Activated CD8-positive, alpha-beta memory T cell treated with anti-CD3 and anti-CD28 coated beads for 36 hours (primary cell): ENCODE results near the gene MEI1. TPM values are rescaled to one million over a fixed set of nuclear protein-coding genes. Genes with fewer than 3 reads are reported as not detected.
"Not testable (repeated sequence)": the region's sequence is repeated elsewhere in the genome, so short reads cannot be mapped to it uniquely, and the experiment has no call there.

Source experiments
- CTCF ChIA-PET: fragments of 350-600 bp; sonication (Branson Sonifier 250); formaldehyde crosslinking; loops from one replicate; lab custom pipeline; 2021; ENCODE audit warnings: antibody characterized with exemption; lab: Charles Lee
- POLR2A ChIA-PET: fragments of 350-600 bp; sonication (Branson Sonifier 250); formaldehyde crosslinking; loops from one replicate; lab custom pipeline; 2021; ENCODE audit warnings: antibody characterized with exemption; lab: Charles Lee
- total RNA-seq, 2 experiments: library from RNA; stranded (reverse); gene quantifications; one replicate each; pipeline ENCODE4 v1.2.3, GENCODE V29; 2021

Gene MEI1
- total RNA-seq = 10 to 100 TPM; 24.0 to 31.1 TPM

GRCh38 chr22:41699264-41700107, at the start of gene MEI1:
TSS of gene MEI1 (plus strand) at chr22:41699503. CDS start at chr22:41699539, 36 bp downstream.
- ChIA-PET CTCF (interaction anchor here (0.8 to 1.8 kb wide), 6 partner anchors 10 to 101 kb away, joined by 3 to 5 read pairs (median 4); partner anchors contain the start of genes CCDC134 and SNU13), POLR2A (interaction anchor here (0.7 to 3.2 kb wide), 2 partner anchors 100 to 164 kb away, joined by 9 to 17 read pairs; partner anchors contain the start of gene CCDC134)

GRCh38 chr22:41650229-41650628, 49.1 kb upstream of the MEI1 start:
- ChIA-PET POLR2A (no interaction called here), CTCF (interaction anchor here (4.0 kb wide), 1 partner anchor 16 kb away, joined by 14 read pairs; no protein-coding TSS in a partner anchor)

- ChIA-PET POLR2A (interaction anchor here (0.6 kb wide), 1 partner anchor 31 kb away, joined by 4 read pairs; no protein-coding TSS in a partner anchor), CTCF (interaction anchor here (0.6 to 4.0 kb wide), 2 partner anchors 16 to 47 kb away, joined by 3 to 14 read pairs; no protein-coding TSS in a partner anchor)
Measured at GRCh38 chr22:41650821-41651220, 48.5 kb upstream of the MEI1 start.

- ChIA-PET CTCF (interaction anchor here (1.6 kb wide), 1 partner anchor 12 kb away, joined by 10 read pairs; no protein-coding TSS in a partner anchor), POLR2A (interaction anchor here (0.5 kb wide), 1 partner anchor 84 kb away, joined by 4 read pairs; no protein-coding TSS in a partner anchor)
Measured at GRCh38 chr22:41654322-41654721, 45.0 kb upstream of the MEI1 start.

DNA sequence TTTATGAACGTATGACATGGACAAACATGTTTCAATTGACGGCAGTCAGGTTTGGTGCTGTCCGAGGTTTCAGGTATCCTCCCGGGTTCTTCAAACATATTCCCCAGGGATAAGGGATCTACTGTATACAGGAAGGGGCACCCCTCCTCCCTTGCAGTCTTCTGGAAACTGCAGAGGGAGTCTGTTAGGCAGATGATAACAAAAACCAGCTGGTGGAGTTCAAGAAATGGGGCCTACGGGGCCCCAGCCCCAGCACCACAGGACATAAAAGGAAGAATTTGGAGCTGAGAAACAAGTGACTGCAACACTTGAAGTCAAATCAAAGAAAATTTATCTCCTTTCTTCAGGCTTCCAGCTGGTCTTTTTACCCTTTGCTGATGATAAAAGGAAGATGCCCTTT, 42.7 kb upstream of the MEI1 start:
- ChIA-PET POLR2A (no interaction called here), CTCF (interaction anchor here (1.2 to 4.0 kb wide), 2 partner anchors 10 to 13 kb away, joined by 3 to 20 read pairs; no protein-coding TSS in a partner anchor)

DNA sequence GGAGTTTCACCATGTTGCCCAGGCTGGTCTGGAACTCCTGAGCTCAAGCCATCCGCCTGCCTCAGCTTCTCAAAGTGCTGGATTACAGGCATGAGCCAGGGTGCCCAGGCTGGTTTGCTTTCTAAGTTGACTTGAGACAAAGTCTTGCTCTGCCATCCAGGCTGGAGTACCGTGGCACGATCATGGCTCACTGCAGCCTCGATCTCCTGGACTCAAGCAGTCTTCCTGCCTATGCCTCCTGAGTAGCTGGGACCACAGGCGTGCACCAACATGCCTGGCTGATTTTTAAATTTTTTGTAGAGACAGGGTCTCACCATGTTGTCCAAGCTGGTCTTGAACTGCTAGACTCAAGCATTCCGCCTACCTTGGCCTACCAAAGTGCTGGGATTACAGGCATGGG, 41.6 kb upstream of the MEI1 start:
- CTCF ChIA-PET = interaction anchor here (1.2 to 4.0 kb wide), 2 partner anchors 9 to 14 kb away, joined by 3 to 20 read pairs; no protein-coding TSS in a partner anchor
- POLR2A ChIA-PET = no interaction called here

DNA sequence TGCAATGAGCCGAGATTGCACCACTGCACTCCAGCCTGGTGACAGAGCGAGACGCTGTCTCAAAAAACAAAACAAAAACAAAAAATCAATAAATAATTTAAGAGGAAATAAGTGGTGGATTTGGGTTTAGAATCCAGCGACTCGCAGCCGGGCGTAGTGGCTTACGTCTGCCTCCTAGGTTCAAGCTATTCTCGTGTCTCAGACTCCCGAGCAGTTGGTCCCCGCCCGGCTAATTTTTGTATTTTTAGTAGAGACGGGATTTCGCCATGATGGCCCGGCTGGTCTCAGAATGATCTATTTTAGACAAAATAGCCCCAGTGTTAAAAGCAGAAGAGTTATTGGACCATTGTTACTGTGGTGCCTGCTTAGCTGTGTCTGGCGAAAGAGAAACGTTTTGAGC, 40.4 kb upstream of the MEI1 start:
- ChIA-PET CTCF (interaction anchor here (1.0 to 4.0 kb wide), 2 partner anchors 8 to 16 kb away, joined by 3 to 20 read pairs; no protein-coding TSS in a partner anchor), POLR2A (no interaction called here)

GRCh38 chr22:41659941-41660340, 39.4 kb upstream of the MEI1 start:
- ChIA-PET POLR2A (no interaction called here), CTCF (interaction anchor here (1.0 to 1.3 kb wide), 2 partner anchors 13 to 37 kb away, joined by 3 to 4 read pairs; no protein-coding TSS in a partner anchor)

DNA sequence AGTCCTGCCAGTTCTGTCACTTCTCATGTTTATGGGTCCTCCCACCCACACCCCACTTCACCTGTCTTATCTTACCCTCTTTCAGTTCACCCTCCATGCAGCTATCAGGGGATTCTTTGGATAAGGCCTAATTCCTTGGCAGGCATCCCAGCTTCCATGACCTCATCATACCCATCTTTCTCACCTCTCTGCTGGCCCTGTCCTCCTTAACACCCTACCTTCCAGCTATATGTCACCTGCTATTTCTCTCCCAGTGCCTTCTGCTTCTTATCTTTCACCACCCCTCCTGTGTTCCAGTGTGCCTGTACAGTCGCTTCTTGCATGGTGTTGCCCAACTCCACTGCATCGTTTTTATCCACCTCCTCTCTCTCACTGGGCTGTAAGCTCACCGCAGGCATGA, 38.9 kb upstream of the MEI1 start:
- ChIA-PET POLR2A (interaction anchor here (0.7 kb wide), 1 partner anchor 180 kb away, joined by 3 read pairs; no protein-coding TSS in a partner anchor), CTCF (interaction anchor here (1.0 to 1.3 kb wide), 2 partner anchors 13 to 37 kb away, joined by 3 to 4 read pairs; no protein-coding TSS in a partner anchor)

GRCh38 chr22:41661088-41661487, 38.2 kb upstream of the MEI1 start:
- ChIA-PET CTCF (interaction anchor here (1.3 kb wide), 1 partner anchor 12 kb away, joined by 4 read pairs; no protein-coding TSS in a partner anchor), POLR2A (interaction anchor here (0.7 kb wide), 1 partner anchor 180 kb away, joined by 3 read pairs; no protein-coding TSS in a partner anchor)

DNA sequence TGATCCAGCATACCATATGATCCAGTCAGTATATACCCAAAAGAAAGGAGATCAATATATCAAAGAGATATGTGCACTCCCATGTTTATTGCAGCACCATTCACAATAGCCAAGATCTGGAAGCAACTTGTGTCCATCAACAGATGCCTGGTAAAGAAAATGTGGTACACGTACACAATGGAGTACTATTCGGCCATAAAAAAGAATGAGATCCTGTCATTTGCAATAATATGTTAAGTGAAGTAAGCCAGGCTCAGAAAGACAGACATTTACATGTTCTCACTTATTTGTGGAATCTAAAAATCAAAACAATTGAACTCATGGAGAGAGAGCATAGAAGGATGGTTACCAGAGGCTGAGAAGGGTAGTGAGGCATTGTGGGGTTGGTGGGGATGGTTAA, 37.6 kb upstream of the MEI1 start:
- ChIA-PET CTCF (interaction anchor here (0.6 kb wide), 1 partner anchor 891 kb away, joined by 3 read pairs; no protein-coding TSS in a partner anchor), POLR2A (no interaction called here)

GRCh38 chr22:41663594-41663993, 35.7 kb upstream of the MEI1 start:
- POLR2A ChIA-PET = interaction anchor here (1.1 kb wide), 1 partner anchor 43 kb away, joined by 4 read pairs; the partner anchor contains the start of genes DESI1 and XRCC6
- CTCF ChIA-PET = interaction anchor here (0.5 to 1.6 kb wide), 2 partner anchors 9 to 42 kb away, joined by 4 read pairs; partner anchors contain the start of genes DESI1 and XRCC6

GRCh38 chr22:41664490-41664889, 34.8 kb upstream of the MEI1 start:
- ChIA-PET CTCF (interaction anchor here (1.6 kb wide), 1 partner anchor 43 kb away, joined by 4 read pairs; the partner anchor contains the start of genes DESI1 and XRCC6), POLR2A (no interaction called here)

- POLR2A ChIA-PET = no interaction called here
- CTCF ChIA-PET = interaction anchor here (2.4 to 2.6 kb wide), 2 partner anchors 11 to 15 kb away, joined by 10 to 14 read pairs; no protein-coding TSS in a partner anchor
Measured at GRCh38 chr22:41664951-41665350, 34.4 kb upstream of the MEI1 start.

DNA sequence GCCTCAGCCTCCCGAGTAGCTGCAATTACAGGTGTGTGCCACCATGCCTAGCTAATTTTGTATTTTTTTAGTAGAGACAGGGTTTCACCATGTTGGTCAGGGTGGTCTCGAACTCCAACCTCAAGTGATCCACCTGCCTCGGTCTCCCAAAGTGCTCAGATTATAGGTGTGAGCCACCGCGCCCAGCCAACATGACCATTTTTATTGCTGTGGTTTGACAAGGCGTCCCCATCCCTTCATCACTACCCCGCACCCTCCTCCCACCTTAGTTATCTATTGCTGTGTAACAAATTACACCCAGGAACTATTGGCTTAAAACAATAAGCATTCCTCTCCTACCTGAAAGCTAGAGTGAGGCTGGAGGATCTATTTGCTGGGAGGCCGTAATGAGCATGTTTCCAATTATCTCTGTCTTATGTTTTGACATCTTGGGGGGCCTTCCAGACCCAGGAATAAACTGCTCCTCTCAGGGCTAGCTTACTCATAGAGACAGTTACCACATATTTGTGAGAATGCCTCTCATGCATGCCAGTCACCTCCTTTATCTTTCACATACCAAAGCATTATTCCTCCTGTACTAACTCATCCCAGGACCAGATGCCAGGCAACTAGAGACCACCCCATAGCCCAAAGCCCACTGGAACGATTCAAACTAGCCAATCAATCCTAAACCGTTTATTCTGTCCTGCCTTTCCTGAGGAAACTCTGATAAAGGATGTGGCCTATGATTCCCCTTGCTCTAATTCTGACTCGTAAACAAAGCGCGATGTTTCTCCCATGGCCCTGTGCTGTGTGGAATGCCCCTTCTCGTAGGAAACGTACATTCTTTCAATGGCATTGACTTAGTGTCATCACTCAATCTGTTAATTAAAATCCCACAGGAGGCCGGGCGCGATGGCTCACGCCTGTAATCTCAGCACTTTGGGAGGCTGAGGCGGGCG, 30.1 kb upstream of the MEI1 start:
- ChIA-PET POLR2A (no interaction called here), CTCF (interaction anchor here (0.6 to 0.7 kb wide), 3 partner anchors 20 to 1168 kb away, joined by 3 to 6 read pairs (median 4); no protein-coding TSS in a partner anchor)

DNA sequence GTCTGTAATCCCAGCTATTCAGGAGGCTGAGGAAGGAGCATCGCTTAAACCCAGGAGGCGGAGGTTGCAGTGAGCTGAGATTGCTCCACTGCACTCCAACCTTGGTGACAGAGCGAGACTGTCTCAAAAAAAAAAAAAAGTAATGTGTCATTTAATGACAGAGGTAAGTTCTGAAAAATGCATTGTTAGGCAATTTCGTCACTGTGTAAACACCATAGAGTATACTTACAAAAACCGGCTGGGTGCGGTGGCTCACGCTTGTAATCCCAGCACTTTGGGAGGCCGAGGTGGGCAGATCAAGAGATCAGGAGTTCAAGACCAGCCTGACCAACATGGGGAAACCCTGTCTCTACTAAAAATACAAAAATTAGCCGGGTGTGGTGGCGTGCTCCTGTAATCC, 27.2 kb upstream of the MEI1 start:
- POLR2A ChIA-PET = not testable (repeated sequence)

GRCh38 chr22:41672780-41673509, 26.4 kb upstream of the MEI1 start:
- POLR2A ChIA-PET = no interaction called here
- CTCF ChIA-PET = interaction anchor here (0.7 to 1.3 kb wide), 4 partner anchors 9 to 24 kb away, joined by 3 to 4 read pairs (median 4); partner anchors contain the start of gene SNU13

More for the DNA sequence above, 27.2 kb upstream of the MEI1 start:
- CTCF ChIA-PET = interaction anchor here (1.8 kb wide), 1 partner anchor 8 kb away, joined by 8 read pairs; no protein-coding TSS in a partner anchor
